ENCODE results near the gene MB. TPM values are rescaled to one million over a fixed set of nuclear protein-coding genes. Genes with fewer than 3 reads are reported as not detected.
A peak's percentile ranks its signal among the peaks of the same experiment; 100 is the strongest.

Gene MB
- total RNA-seq, 1 experiment from 2014 or later: 0.77 TPM

DNA sequence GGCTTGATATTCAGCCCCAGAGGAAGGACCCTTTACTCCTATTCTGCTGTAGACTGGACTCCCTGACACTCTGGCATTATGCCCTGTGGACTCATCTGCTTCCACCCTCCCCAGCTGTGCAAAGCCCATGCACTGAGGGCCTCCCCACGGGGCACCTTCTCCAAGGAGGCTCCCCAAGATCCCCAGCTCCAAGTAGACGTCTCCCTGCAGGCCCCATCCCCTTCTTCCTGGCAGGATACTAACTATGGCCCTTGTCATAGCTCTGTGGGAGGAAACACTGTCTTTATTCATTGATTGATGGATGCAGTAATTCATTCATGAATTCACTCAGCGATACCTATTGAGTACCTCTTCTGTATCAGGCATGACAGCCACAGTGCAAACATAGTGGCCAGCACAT is 15.8 kb upstream of the MB start:
- Histone ChIP-seq H3K4me3 (ENCODE audit: low read depth, low read length) (no peak overlapping the region), H3K9me3 (no peaks in the 10 kb centered on the region), H3K36me3 (ENCODE audit: control insufficient read depth, insufficient read depth, low read length) (no peaks in the 10 kb centered on the region), H3K4me1 (0 out of 2 replicates have a peak, but pooled peaks cover 7% of the 10 kb centered on the region), H3K27me3 (replicated peaks; ENCODE audit: control insufficient read depth, insufficient read depth, low read length) (no peaks in the 10 kb centered on the region)
- no peak for DNase-seq
- Mint-ChIP-seq H3K36me3 (ENCODE audit: insufficient read depth, unreplicated experiment) (peaks cover 4% of the 10 kb centered on the region), H3K4me1 (ENCODE audit: low read depth, unreplicated experiment) (peaks cover 12% of the 10 kb centered on the region), H3K27me3 (ENCODE audit: insufficient read depth, unreplicated experiment) (no peaks in the 10 kb centered on the region), H3K9me3 (ENCODE audit: unreplicated experiment) (peaks cover 10% of the 10 kb centered on the region), H3K27ac (ENCODE audit: unreplicated experiment) (no peak overlapping the region), H3K4me3 (ENCODE audit: unreplicated experiment) (no peak overlapping the region)
- TF ChIP-seq, protein P1, sequence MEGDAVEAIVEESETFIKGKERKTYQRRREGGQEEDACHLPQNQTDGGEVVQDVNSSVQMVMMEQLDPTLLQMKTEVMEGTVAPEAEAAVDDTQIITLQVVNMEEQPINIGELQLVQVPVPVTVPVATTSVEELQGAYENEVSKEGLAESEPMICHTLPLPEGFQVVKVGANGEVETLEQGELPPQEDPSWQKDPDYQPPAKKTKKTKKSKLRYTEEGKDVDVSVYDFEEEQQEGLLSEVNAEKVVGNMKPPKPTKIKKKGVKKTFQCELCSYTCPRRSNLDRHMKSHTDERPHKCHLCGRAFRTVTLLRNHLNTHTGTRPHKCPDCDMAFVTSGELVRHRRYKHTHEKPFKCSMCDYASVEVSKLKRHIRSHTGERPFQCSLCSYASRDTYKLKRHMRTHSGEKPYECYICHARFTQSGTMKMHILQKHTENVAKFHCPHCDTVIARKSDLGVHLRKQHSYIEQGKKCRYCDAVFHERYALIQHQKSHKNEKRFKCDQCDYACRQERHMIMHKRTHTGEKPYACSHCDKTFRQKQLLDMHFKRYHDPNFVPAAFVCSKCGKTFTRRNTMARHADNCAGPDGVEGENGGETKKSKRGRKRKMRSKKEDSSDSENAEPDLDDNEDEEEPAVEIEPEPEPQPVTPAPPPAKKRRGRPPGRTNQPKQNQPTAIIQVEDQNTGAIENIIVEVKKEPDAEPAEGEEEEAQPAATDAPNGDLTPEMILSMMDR (IDR thresholded peaks at IDR 0.05; ENCODE audit: insufficient read depth in 1 of 2, low read depth in 1 of 2, low read length in 1 of 2, severe bottlenecking in 1 of 2, unreplicated experiment in 1 of 2): no peak
- ChIA-PET POLR2A (no interaction called here), CTCF (no interaction called here)
- intact Hi-C loops (cut with micrococcal nuclease; ENCODE audit: unreplicated experiment): no loop called here
- BruUV-seq (replicated peaks): no TSS peak

DNA sequence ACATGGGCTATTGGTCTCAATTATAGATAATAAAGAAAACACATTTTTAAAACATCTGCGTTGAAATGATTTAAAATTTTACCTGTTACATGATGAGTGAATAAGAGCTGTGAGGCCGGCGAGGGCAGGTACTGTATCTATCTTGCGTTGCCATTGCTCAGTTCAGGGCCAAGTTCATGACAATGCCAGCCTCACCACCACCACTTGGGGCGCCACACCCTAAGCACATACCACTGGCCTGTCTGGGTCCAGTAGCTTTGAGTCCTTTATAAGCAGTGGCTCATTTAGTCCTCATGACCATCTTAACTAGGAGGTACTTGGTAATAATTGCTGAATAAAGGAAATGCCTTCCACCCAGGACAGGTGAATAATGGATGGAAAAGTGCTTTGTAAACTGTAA is 14.5 kb upstream of the MB start:
- CTCF ChIA-PET: interaction anchor here (0.6 kb wide), 1 partner anchor 109 kb away, joined by 4 read pairs; no protein-coding TSS in a partner anchor

DNA sequence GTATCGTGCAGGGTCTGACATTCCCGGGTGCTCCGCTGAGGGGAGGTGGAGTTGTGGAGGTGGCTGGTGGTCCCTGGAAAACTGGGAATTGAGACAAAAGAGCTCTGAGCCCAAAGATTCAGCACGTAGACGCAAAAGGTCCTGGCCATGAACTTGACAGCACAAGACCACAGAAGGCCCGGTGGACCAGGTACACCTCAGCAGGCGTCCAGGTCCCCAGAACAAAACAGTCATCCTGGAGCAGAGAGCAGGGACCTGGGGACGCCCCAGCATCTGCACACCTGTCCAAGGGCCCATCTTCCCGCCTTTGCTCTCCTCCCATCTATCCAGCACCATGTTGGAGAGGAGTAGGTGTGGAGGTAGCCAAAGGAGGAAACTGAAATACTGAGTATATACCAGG is 13.8 kb upstream of the MB start:
- DNase-seq: peak in 1 of 2 experiments; percentile 23
- Histone ChIP-seq H3K9me3 (no peaks in the 10 kb centered on the region), H3K4me3 (ENCODE audit: low read depth, low read length) (no peak overlapping the region), H3K27me3 (replicated peaks; ENCODE audit: control insufficient read depth, insufficient read depth, low read length) (no peaks in the 10 kb centered on the region), H3K4me1 (no peaks in the 10 kb centered on the region), H3K36me3 (ENCODE audit: control insufficient read depth, insufficient read depth, low read length) (no peaks in the 10 kb centered on the region)
- intact Hi-C loops (cut with micrococcal nuclease; ENCODE audit: unreplicated experiment): loop anchor here (1.0 to 2.0 kb wide), 2 partner anchors 290 to 494 kb away; no protein-coding TSS in a partner anchor
- no peak overlapping the region for H3K27ac Mint-ChIP-seq (ENCODE audit: unreplicated experiment)
- peaks cover 4% of the 10 kb centered on the region for H3K36me3 Mint-ChIP-seq (ENCODE audit: insufficient read depth, unreplicated experiment)
- ChIA-PET POLR2A (interaction anchor here (0.9 kb wide), 1 partner anchor 17 kb away, joined by 3 read pairs; the partner anchor contains the start of gene APOL6), CTCF (interaction anchor here (0.7 to 0.8 kb wide), 2 partner anchors 10 to 145 kb away, joined by 3 to 5 read pairs; no protein-coding TSS in a partner anchor)
- H3K9me3 Mint-ChIP-seq (ENCODE audit: unreplicated experiment): peaks cover 10% of the 10 kb centered on the region
- no peak overlapping the region for H3K4me3 Mint-ChIP-seq (ENCODE audit: unreplicated experiment)
- no TSS peak for BruUV-seq (replicated peaks)
- peaks cover 7% of the 10 kb centered on the region for H3K4me1 Mint-ChIP-seq (ENCODE audit: low read depth, unreplicated experiment)
- H3K27me3 Mint-ChIP-seq (ENCODE audit: insufficient read depth, unreplicated experiment): no peaks in the 10 kb centered on the region
- TF ChIP-seq, protein P1 (IDR thresholded peaks at IDR 0.05; ENCODE audit: insufficient read depth in 1 of 2, low read depth in 1 of 2, low read length in 1 of 2, severe bottlenecking in 1 of 2, unreplicated experiment in 1 of 2): no peak

More for the DNA sequence above, 14.5 kb upstream of the MB start:
- Mint-ChIP-seq H3K27ac (ENCODE audit: unreplicated experiment) (no peak overlapping the region), H3K36me3 (ENCODE audit: insufficient read depth, unreplicated experiment) (peaks cover 4% of the 10 kb centered on the region), H3K27me3 (ENCODE audit: insufficient read depth, unreplicated experiment) (no peaks in the 10 kb centered on the region), H3K9me3 (ENCODE audit: unreplicated experiment) (peaks cover 10% of the 10 kb centered on the region), H3K4me3 (ENCODE audit: unreplicated experiment) (no peak overlapping the region), H3K4me1 (ENCODE audit: low read depth, unreplicated experiment) (peaks cover 7% of the 10 kb centered on the region)
- no peaks in the 10 kb centered on the region for H3K36me3 ChIP-seq (ENCODE audit: control insufficient read depth, insufficient read depth, low read length)
- BruUV-seq (replicated peaks): no TSS peak
- POLR2A ChIA-PET: interaction anchor here (0.9 kb wide), 1 partner anchor 17 kb away, joined by 3 read pairs; the partner anchor contains the start of gene APOL6
- TF ChIP-seq, protein P1 (IDR thresholded peaks at IDR 0.05; ENCODE audit: insufficient read depth in 1 of 2, low read depth in 1 of 2, low read length in 1 of 2, severe bottlenecking in 1 of 2, unreplicated experiment in 1 of 2): peak; percentile 39 to 40
- H3K27me3 ChIP-seq (replicated peaks; ENCODE audit: control insufficient read depth, insufficient read depth, low read length): no peaks in the 10 kb centered on the region
- no peak overlapping the region for H3K4me3 ChIP-seq (ENCODE audit: low read depth, low read length)
- intact Hi-C loops (cut with micrococcal nuclease; ENCODE audit: unreplicated experiment): loop anchor here (1.0 to 2.0 kb wide), 2 partner anchors 290 to 493 kb away; no protein-coding TSS in a partner anchor
- no peaks in the 10 kb centered on the region for H3K4me1 ChIP-seq
- peak; percentile 47 to 53 for DNase-seq
- H3K9me3 ChIP-seq: no peaks in the 10 kb centered on the region

Measured in Caco-2 (cell line).